ENCODE measurements around the gene MTM1. TPM values are rescaled to one million over a fixed set of nuclear protein-coding genes. Genes with fewer than 3 reads are reported as not detected.

Gene MTM1
- total RNA-seq, 4 donors from 2014 or later = 3.8 to 26.7 (median 13.1) TPM

GRCh38 chrX:150700107-150700506, 131.7 kb downstream of the MTM1 start:
- Histone ChIP-seq H3K27ac (no peak overlapping the region), H3K9me3 (no peaks in the 10 kb centered on the region), H3K4me1 (no peaks in the 10 kb centered on the region), H3K4me3 (no peak overlapping the region), H3K36me3 (no peaks in the 10 kb centered on the region), H3K27me3 (no peaks in the 10 kb centered on the region)
- TF ChIP-seq CTCF (IDR thresholded peaks at IDR 0.05) = no peak
- no peak for TF ChIP-seq POLR2A (IDR thresholded peaks at IDR 0.05)
- no peak for DNase-seq
- intact Hi-C loops (cut with DNase I; ENCODE audit: low total_unique reads) = no loop called here

- TF ChIP-seq POLR2A (IDR thresholded peaks at IDR 0.05) = no peak
- no peak for TF ChIP-seq CTCF (IDR thresholded peaks at IDR 0.05)
- no peaks in the 10 kb centered on the region for H3K27me3 ChIP-seq
- no peaks in the 10 kb centered on the region for H3K36me3 ChIP-seq
- H3K4me3 ChIP-seq = no peak overlapping the region
- no peak for DNase-seq
- intact Hi-C loops (cut with DNase I; ENCODE audit: low total_unique reads) = no loop called here
- no peaks in the 10 kb centered on the region for H3K4me1 ChIP-seq
- no peaks in the 10 kb centered on the region for H3K9me3 ChIP-seq
- H3K27ac ChIP-seq = no peak overlapping the region
These were observed 133.0 kb downstream of the MTM1 start for GRCh38 chrX:150701377-150701776.

- H3K4me1 ChIP-seq = no peaks in the 10 kb centered on the region
- H3K4me3 ChIP-seq = no peak overlapping the region
- no peak for TF ChIP-seq POLR2A (IDR thresholded peaks at IDR 0.05)
- TF ChIP-seq CTCF (IDR thresholded peaks at IDR 0.05) = no peak
- H3K36me3 ChIP-seq = no peaks in the 10 kb centered on the region
- intact Hi-C loops (cut with DNase I; ENCODE audit: low total_unique reads) = no loop called here
- H3K9me3 ChIP-seq = no peaks in the 10 kb centered on the region
- H3K27ac ChIP-seq = no peak overlapping the region
- no peaks in the 10 kb centered on the region for H3K27me3 ChIP-seq
- DNase-seq = no peak
These were observed 134.7 kb downstream of the MTM1 start for GRCh38 chrX:150702966-150703694.

- Histone ChIP-seq H3K4me1 (no peaks in the 10 kb centered on the region), H3K27ac (no peak overlapping the region), H3K9me3 (no peaks in the 10 kb centered on the region), H3K4me3 (no peak overlapping the region), H3K36me3 (no peaks in the 10 kb centered on the region), H3K27me3 (no peaks in the 10 kb centered on the region)
- TF ChIP-seq CTCF (IDR thresholded peaks at IDR 0.05) (no peak), POLR2A (IDR thresholded peaks at IDR 0.05) (no peak)
- intact Hi-C loops (cut with DNase I; ENCODE audit: low total_unique reads) = no loop called here
- DNase-seq = no peak
These were observed 135.2 kb downstream of the MTM1 start for GRCh38 chrX:150703695-150703974.

- no peaks in the 10 kb centered on the region for H3K36me3 ChIP-seq
- intact Hi-C loops (cut with DNase I; ENCODE audit: low total_unique reads) = no loop called here
- no peak for DNase-seq
- H3K4me1 ChIP-seq = no peaks in the 10 kb centered on the region
- H3K4me3 ChIP-seq = no peak overlapping the region
- no peak for TF ChIP-seq POLR2A (IDR thresholded peaks at IDR 0.05)
- TF ChIP-seq CTCF (IDR thresholded peaks at IDR 0.05) = no peak
- H3K27me3 ChIP-seq = no peaks in the 10 kb centered on the region
- H3K27ac ChIP-seq = no peak overlapping the region
- no peaks in the 10 kb centered on the region for H3K9me3 ChIP-seq
These were observed 135.7 kb downstream of the MTM1 start for GRCh38 chrX:150704030-150704613.

Measured in uterus (tissue), 4 donors.